D721Med (cell line): ENCODE results near the gene RMI2.
A peak's percentile ranks its signal among the peaks of the same experiment; 100 is the strongest.

Experiments used
- DNase-seq: peaks from one replicate; pipeline ENCODE4 v3.0.0; 2011; ENCODE audit warnings: low spot score; ENCODE audit not compliant: insufficient read length
- FAIRE-seq: peaks from 2 replicates; lab custom pipeline; 2011; peaks lifted over from hg19 to GRCh38; lab: Jason Lieb, UNC
- CTCF ChIP-seq: IDR thresholded peaks from 2 replicates; pipeline ENCODE4 v1.5.1; 2012; ENCODE audit warnings: mild to moderate bottlenecking, control low read depth; ENCODE audit not compliant: insufficient read depth; ENCODE audit errors: missing control alignments

Gene RMI2

GRCh38 chr16:11393366-11393765 is 48.1 kb downstream of the RMI2 start:
- no peak for TF ChIP-seq CTCF
- DNase-seq (no peak), FAIRE-seq (no peak)

- DNase-seq, result no peak
- FAIRE-seq, result no peak
- TF ChIP-seq CTCF, result no peak
Measured at GRCh38 chr16:11393861-11394592, 48.8 kb downstream of the RMI2 start.

- no peak for FAIRE-seq
Measured at GRCh38 chr16:11394593-11394960, 49.3 kb downstream of the RMI2 start.

GRCh38 chr16:11395008-11395948 is 50.0 kb downstream of the RMI2 start:
- FAIRE-seq (no peak), DNase-seq (no peak)
- no peak for TF ChIP-seq CTCF

More at GRCh38 chr16:11394593-11394960, 49.3 kb downstream of the RMI2 start:
- DNase-seq, result no peak
- no peak for TF ChIP-seq CTCF

- DNase-seq (no peak), FAIRE-seq (no peak)
- no peak for TF ChIP-seq CTCF
Measured at GRCh38 chr16:11395949-11396240, 50.6 kb downstream of the RMI2 start.

- FAIRE-seq, result no peak
- TF ChIP-seq CTCF, result peak; percentile 84
- peak; percentile 98 for DNase-seq
Measured at GRCh38 chr16:11396241-11397048, 51.2 kb downstream of the RMI2 start.
